Measurements from ENCODE around the gene R3HCC1L. TPM values are rescaled to one million over a fixed set of nuclear protein-coding genes. Genes with fewer than 3 reads are reported as not detected.

Gene R3HCC1L
- total RNA-seq, 1 donor from 2014 or later: 13.7 TPM

DNA sequence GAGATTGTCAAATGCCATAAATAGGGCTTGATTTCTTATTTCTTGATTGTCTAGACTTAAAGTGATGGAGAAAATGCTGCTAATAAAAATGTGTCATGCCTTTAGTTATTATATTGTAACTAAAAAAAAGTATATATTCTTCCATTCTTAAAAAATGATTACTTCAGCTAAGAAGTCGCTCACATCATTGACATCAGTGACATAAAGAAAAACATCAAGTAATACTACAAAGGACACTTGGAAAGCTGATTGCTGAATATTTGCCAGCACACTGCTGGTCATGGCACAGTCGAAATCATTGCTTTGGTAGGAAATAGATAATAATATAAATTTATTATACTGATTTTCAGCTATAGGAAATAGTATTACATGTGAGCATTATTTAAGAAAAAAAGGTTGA is 70.9 kb downstream of the R3HCC1L start:
- intact Hi-C loops (cut with DNase I): no loop called here
- TF ChIP-seq, protein P1, sequence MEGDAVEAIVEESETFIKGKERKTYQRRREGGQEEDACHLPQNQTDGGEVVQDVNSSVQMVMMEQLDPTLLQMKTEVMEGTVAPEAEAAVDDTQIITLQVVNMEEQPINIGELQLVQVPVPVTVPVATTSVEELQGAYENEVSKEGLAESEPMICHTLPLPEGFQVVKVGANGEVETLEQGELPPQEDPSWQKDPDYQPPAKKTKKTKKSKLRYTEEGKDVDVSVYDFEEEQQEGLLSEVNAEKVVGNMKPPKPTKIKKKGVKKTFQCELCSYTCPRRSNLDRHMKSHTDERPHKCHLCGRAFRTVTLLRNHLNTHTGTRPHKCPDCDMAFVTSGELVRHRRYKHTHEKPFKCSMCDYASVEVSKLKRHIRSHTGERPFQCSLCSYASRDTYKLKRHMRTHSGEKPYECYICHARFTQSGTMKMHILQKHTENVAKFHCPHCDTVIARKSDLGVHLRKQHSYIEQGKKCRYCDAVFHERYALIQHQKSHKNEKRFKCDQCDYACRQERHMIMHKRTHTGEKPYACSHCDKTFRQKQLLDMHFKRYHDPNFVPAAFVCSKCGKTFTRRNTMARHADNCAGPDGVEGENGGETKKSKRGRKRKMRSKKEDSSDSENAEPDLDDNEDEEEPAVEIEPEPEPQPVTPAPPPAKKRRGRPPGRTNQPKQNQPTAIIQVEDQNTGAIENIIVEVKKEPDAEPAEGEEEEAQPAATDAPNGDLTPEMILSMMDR (IDR thresholded peaks at IDR 0.05): no peak
- Histone ChIP-seq H3K9me3 (no peaks in the 10 kb centered on the region), H3K4me3 (no peak overlapping the region), H3K4me1 (no peaks in the 10 kb centered on the region), H3K27ac (no peak overlapping the region), H3K36me3 (peaks cover 20% of the 10 kb centered on the region), H3K27me3 (no peaks in the 10 kb centered on the region)
- ATAC-seq (no peak), DNase-seq (no peak)

DNA sequence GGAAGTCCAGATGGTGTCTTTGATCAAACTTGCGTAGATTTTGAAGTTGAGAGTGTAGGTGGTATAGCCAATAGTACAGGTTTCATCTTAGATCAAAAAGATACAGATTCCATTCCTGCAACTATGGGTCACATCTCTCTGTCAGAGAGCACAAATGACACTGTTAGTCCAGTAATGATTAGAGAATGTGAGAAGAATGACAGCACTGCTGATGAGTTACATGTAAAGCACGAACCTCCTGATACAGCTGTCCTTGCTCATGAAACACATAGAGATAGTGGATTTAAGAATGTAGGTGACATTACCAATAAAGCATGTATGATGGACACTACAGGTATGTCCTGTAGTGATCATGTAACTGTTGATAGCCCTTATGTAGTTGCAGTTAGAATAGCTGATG is 74.5 kb downstream of the R3HCC1L start:
- no peaks in the 10 kb centered on the region for H3K9me3 ChIP-seq
- H3K36me3 ChIP-seq: peaks cover 20% of the 10 kb centered on the region
- H3K4me3 ChIP-seq: no peak overlapping the region
- DNase-seq (no peak), ATAC-seq (no peak)
- intact Hi-C loops (cut with DNase I): no loop called here
- H3K27ac ChIP-seq: no peak overlapping the region
- TF ChIP-seq, protein P1 (IDR thresholded peaks at IDR 0.05): no peak
- no peaks in the 10 kb centered on the region for H3K27me3 ChIP-seq
- no peaks in the 10 kb centered on the region for H3K4me1 ChIP-seq

DNA sequence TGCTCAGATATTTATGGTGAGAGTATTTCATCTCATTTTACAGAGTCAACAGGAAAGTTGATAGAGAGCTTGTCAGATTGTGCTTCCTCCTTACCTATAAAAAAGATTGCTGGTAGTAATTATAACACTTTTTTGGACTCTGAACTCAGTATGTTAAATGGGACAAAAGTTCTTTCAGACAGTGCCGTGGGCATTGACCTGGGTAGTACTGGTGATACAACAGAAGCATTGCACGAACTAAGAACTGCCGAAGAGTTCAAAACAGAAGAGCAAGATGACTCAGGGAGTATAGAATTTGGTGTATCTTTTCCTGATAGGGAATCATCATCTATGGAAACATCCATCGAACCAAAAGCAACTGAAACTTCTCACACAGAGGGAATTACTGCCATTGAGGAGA is 75.0 kb downstream of the R3HCC1L start:
- no peaks in the 10 kb centered on the region for H3K27me3 ChIP-seq
- TF ChIP-seq, protein P1 (IDR thresholded peaks at IDR 0.05): no peak
- H3K36me3 ChIP-seq: peaks cover 20% of the 10 kb centered on the region
- no peak overlapping the region for H3K4me3 ChIP-seq
- no peak for DNase-seq
- no peak overlapping the region for H3K27ac ChIP-seq
- intact Hi-C loops (cut with DNase I): no loop called here
- ATAC-seq: no peak
- H3K4me1 ChIP-seq: no peaks in the 10 kb centered on the region
- H3K9me3 ChIP-seq: no peaks in the 10 kb centered on the region

DNA sequence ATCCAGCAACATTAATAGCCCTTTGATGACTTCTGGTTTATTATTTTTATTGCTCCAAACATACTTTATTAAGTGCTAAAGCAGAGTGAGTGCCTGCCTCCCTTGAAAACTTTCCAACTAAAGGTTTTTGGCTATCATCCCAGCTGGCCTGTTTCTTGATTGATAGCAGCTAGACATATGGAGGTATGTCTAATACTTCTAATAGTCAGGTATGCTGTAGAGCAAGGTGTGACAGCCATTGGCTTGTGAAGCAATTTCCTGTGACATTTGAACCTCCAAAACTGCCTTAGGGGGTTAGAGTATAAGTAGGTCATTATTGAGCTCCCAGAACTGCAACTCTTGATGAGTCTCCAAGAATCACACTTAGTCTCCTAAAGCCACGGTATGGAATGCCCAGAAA is 77.7 kb downstream of the R3HCC1L start:
- TF ChIP-seq, protein P1 (IDR thresholded peaks at IDR 0.05): no peak
- H3K27ac ChIP-seq: no peak overlapping the region
- H3K4me3 ChIP-seq: no peak overlapping the region
- no peak for DNase-seq
- no peaks in the 10 kb centered on the region for H3K27me3 ChIP-seq
- H3K9me3 ChIP-seq: no peaks in the 10 kb centered on the region
- H3K36me3 ChIP-seq: peaks cover 20% of the 10 kb centered on the region
- ATAC-seq: no peak
- H3K4me1 ChIP-seq: no peaks in the 10 kb centered on the region
- intact Hi-C loops (cut with DNase I): no loop called here

DNA sequence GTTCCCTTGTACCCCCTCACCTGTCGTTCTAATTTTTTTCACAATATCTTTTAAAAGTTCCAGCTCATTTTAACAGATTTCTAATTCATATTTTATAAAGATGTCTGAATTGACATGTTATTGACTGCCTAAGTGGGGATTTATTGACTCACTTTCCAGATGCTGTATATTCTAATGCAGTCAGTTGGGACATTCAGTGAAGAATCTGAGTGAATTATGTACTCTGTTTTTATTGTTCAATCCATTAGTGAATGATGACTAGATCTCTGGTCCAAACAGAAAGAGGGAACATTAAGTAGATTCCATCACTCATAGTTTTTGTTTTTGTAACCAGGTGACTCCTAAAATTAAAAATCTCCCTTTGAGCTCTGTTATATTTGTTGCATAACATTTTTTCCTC is 79.3 kb downstream of the R3HCC1L start:
- Histone ChIP-seq H3K36me3 (peaks cover 12% of the 10 kb centered on the region), H3K4me1 (no peaks in the 10 kb centered on the region), H3K27ac (no peak overlapping the region), H3K4me3 (no peak overlapping the region), H3K27me3 (no peaks in the 10 kb centered on the region), H3K9me3 (no peaks in the 10 kb centered on the region)
- ATAC-seq (no peak), DNase-seq (no peak)
- intact Hi-C loops (cut with DNase I): no loop called here
- TF ChIP-seq, protein P1 (IDR thresholded peaks at IDR 0.05): no peak

DNA sequence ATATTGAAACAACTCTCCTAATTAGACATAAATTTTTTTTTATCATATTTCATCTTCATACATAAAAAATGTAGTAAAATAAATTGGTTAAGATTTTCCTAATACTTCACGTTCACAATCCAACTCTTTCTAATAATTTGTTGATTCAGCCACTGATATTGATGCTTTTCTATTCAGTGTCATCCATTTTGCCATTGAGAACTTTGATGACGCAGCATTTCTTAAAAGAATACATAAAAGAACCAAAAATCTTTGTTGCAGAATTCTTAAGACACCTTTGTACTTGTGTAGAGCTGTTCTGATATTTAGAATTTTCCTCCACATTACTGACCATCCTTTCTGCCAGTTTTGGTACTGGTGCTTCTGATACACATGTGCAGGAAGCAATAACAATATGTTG is 80.9 kb downstream of the R3HCC1L start:
- Histone ChIP-seq H3K27me3 (no peaks in the 10 kb centered on the region), H3K36me3 (no peaks in the 10 kb centered on the region), H3K4me1 (no peaks in the 10 kb centered on the region), H3K27ac (no peak overlapping the region), H3K9me3 (no peaks in the 10 kb centered on the region), H3K4me3 (no peak overlapping the region)
- TF ChIP-seq, protein P1 (IDR thresholded peaks at IDR 0.05): no peak
- ATAC-seq: no peak
- intact Hi-C loops (cut with DNase I): no loop called here
- no peak for DNase-seq
